ENCODE data around the gene ARL2. TPM values are rescaled to one million over a fixed set of nuclear protein-coding genes. Genes with fewer than 3 reads are reported as not detected.

The ARL2 gene
- total RNA-seq, 1 experiment from 2014 or later = 98.9 TPM

DNA sequence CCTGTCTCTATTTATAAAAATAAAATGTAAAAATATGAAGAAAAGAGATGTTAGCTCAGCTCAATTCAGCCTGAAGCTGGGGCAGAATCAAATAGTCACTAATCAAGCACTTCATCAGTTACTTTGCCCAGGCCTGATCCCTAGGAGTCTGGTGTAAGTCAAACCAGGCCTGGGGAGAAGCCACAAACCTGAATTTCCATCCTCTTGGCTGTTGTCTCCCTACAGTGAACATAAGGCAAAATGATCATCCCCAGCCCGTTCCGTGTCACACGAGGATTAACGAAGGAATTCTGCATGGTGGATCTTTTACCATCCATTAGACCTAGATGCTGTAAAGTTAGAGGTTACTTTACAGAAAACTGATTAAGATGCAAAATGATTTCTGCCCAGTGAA, 50.9 kb downstream of the ARL2 start:
- Histone ChIP-seq H3K4me3 (ENCODE audit: low read depth, low read length, poor library complexity, severe bottlenecking) (no peak overlapping the region), H3K4me1 (ENCODE audit: insufficient read depth, low read length, poor library complexity, severe bottlenecking) (peaks cover 3% of the 10 kb centered on the region), H3K9me3 (ENCODE audit: low read depth, low read length, poor library complexity, severe bottlenecking) (no peaks in the 10 kb centered on the region), H3K27ac (ENCODE audit: low read depth, low read length, poor library complexity, severe bottlenecking) (no peak overlapping the region), H3K27me3 (replicated peaks; ENCODE audit: insufficient read depth, low read depth, low read length, poor library complexity) (no peaks in the 10 kb centered on the region), H3K36me3 (ENCODE audit: insufficient read depth, low read length, poor library complexity, severe bottlenecking) (no peaks in the 10 kb centered on the region)
- TF ChIP-seq EZH2 (IDR thresholded peaks at IDR 0.05; ENCODE audit: borderline replicate concordance, low read depth, low read length, poor library complexity, severe bottlenecking) (no peak), CTCF (conservative IDR thresholded peaks at IDR 0.05; ENCODE audit: low read depth, low read length) (no peak)
- intact Hi-C loops (cut with micrococcal nuclease; ENCODE audit: unreplicated experiment) = no loop called here
- no TSS peak for BruUV-seq (replicated peaks)
- ChIA-PET POLR2A (ENCODE audit: low non-redundant PET) (interaction anchor here (0.7 kb wide), 1 partner anchor 470 kb away, joined by 4 read pairs; no protein-coding TSS in a partner anchor), CTCF (no interaction called here)
- DNase-seq (ENCODE audit: low spot score) = no peak

DNA sequence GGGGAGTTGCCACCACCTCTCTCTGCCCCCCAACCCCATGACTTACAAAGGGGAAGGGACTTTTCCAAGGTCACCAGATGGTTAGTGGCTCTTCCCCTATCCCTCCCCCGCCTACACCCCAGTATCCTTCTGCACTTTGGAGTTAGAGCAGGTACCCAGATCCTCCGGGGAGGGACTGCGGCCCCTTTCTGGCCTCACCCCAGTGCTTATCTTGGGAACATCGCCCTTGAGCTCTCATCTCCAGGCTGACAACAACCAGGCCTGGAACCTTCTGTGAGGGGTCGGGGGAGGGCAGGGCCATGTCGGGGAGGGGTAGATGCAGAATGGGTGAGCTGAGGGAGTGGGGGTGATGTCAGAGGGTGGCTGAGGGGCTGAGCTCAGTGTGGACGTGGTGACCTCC, 51.9 kb downstream of the ARL2 start:
- Histone ChIP-seq H3K4me1 (ENCODE audit: insufficient read depth, low read length, poor library complexity, severe bottlenecking) (peaks cover 3% of the 10 kb centered on the region), H3K36me3 (ENCODE audit: insufficient read depth, low read length, poor library complexity, severe bottlenecking) (no peaks in the 10 kb centered on the region), H3K27ac (ENCODE audit: low read depth, low read length, poor library complexity, severe bottlenecking) (no peak overlapping the region), H3K27me3 (replicated peaks; ENCODE audit: insufficient read depth, low read depth, low read length, poor library complexity) (no peaks in the 10 kb centered on the region), H3K9me3 (ENCODE audit: low read depth, low read length, poor library complexity, severe bottlenecking) (no peaks in the 10 kb centered on the region), H3K4me3 (ENCODE audit: low read depth, low read length, poor library complexity, severe bottlenecking) (no peak overlapping the region)
- BruUV-seq (replicated peaks) = no TSS peak
- no peak for DNase-seq (ENCODE audit: low spot score)
- TF ChIP-seq EZH2 (IDR thresholded peaks at IDR 0.05; ENCODE audit: borderline replicate concordance, low read depth, low read length, poor library complexity, severe bottlenecking) = no peak
- TF ChIP-seq CTCF (conservative IDR thresholded peaks at IDR 0.05; ENCODE audit: low read depth, low read length) = no peak
- POLR2A ChIA-PET (ENCODE audit: low non-redundant PET) = no interaction called here
- CTCF ChIA-PET = no interaction called here
- intact Hi-C loops (cut with micrococcal nuclease; ENCODE audit: unreplicated experiment) = no loop called here

DNA sequence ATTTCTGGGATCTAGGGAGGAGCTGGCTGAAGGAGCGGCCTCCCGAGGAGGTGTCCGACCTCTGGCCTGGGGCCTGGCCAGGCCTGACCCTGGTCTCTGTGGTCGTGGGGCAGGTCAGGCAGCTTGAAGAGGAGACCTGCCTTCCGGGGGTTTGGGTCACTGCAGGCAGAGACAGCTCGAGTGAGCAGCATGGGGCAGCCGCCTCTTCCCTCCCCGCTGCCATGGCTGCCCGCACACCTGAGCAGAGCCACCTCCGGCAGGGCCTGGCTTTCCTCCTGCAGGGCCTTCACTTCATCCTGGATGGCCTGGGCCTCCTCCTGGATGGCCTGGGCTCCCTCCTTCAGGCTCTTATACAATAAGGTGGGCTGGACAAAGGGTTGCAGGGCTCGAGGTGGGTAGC, 52.4 kb downstream of the ARL2 start:
- no peak overlapping the region for H3K27ac ChIP-seq (ENCODE audit: low read depth, low read length, poor library complexity, severe bottlenecking)
- intact Hi-C loops (cut with micrococcal nuclease; ENCODE audit: unreplicated experiment) = no loop called here
- POLR2A ChIA-PET (ENCODE audit: low non-redundant PET) = no interaction called here
- no TSS peak for BruUV-seq (replicated peaks)
- no peak for DNase-seq (ENCODE audit: low spot score)
- H3K4me1 ChIP-seq (ENCODE audit: insufficient read depth, low read length, poor library complexity, severe bottlenecking) = peaks cover 3% of the 10 kb centered on the region
- H3K4me3 ChIP-seq (ENCODE audit: low read depth, low read length, poor library complexity, severe bottlenecking) = no peak overlapping the region
- no peaks in the 10 kb centered on the region for H3K36me3 ChIP-seq (ENCODE audit: insufficient read depth, low read length, poor library complexity, severe bottlenecking)
- H3K27me3 ChIP-seq (replicated peaks; ENCODE audit: insufficient read depth, low read depth, low read length, poor library complexity) = no peaks in the 10 kb centered on the region
- TF ChIP-seq CTCF (conservative IDR thresholded peaks at IDR 0.05; ENCODE audit: low read depth, low read length) (no peak), EZH2 (IDR thresholded peaks at IDR 0.05; ENCODE audit: borderline replicate concordance, low read depth, low read length, poor library complexity, severe bottlenecking) (no peak)
- H3K9me3 ChIP-seq (ENCODE audit: low read depth, low read length, poor library complexity, severe bottlenecking) = no peaks in the 10 kb centered on the region
- CTCF ChIA-PET = no interaction called here

All from A673 (cell line).